Neural cell (in vitro differentiated cells): ENCODE results near the gene RTL3. TPM values are rescaled to one million over a fixed set of nuclear protein-coding genes. Genes with fewer than 3 reads are reported as not detected.

Source experiments
- H2AFZ ChIP-seq: fragments of 200-600, 300-800 bp; sonication (generic), shearing (Covaris generic); 2 replicates; pipeline ENCODE4 v1.6.0; 2014; ENCODE audit warnings: low read depth, mild to moderate bottlenecking, antibody characterized with exemption, low read length, moderate library complexity
- H3F3A ChIP-seq: fragments of 200-600 bp; shearing (Covaris generic); 2 replicates; pipeline ENCODE4 v1.6.1; 2016; ENCODE audit warnings: mild to moderate bottlenecking, moderate library complexity, mixed read lengths, antibody characterized with exemption, low read length; ENCODE audit not compliant: insufficient read depth, poor library complexity, severe bottlenecking
- H3K27ac ChIP-seq: fragments of 200-600, 300-800 bp; sonication (generic), shearing (Covaris generic); 2 replicates; pipeline ENCODE4 v1.5.1; 2014; ENCODE audit warnings: mild to moderate bottlenecking, low read length, moderate library complexity
- H3K27me3 ChIP-seq: fragments of 300-800, 200-600 bp; sonication (generic), shearing (Covaris generic); 2 replicates; pipeline ENCODE4 v1.6.0; 2014; ENCODE audit warnings: mild to moderate bottlenecking, low read depth, low read length, moderate library complexity; ENCODE audit not compliant: insufficient read depth
- H3K36me3 ChIP-seq: fragments of 300-800, 200-600 bp; sonication (generic), shearing (Covaris generic); 2 replicates; pipeline ENCODE4 v1.5.1; 2014; ENCODE audit warnings: mild to moderate bottlenecking, antibody characterized with exemption, low read length, moderate library complexity; ENCODE audit not compliant: insufficient read depth
- H3K4me2 ChIP-seq: fragments of 300-800, 200-600 bp; sonication (generic), shearing (Covaris generic); 2 replicates; pipeline ENCODE4 v1.6.0; 2014; ENCODE audit warnings: mild to moderate bottlenecking, low read length
- H3K4me3 ChIP-seq: fragments of 300-800, 200-600 bp; sonication (generic), shearing (Covaris generic); 2 replicates; pipeline ENCODE4 v1.5.1; 2014; ENCODE audit warnings: mild to moderate bottlenecking, low read length, moderate library complexity
- H3K79me2 ChIP-seq: fragments of 200-600 bp; shearing (Covaris generic); replicated peaks from 2 replicates; pipeline ENCODE4 v1.6.0; 2014; ENCODE audit warnings: mild to moderate bottlenecking, low read length, moderate library complexity; ENCODE audit not compliant: insufficient read depth
- H3K9ac ChIP-seq: fragments of 300-800, 200-600 bp; sonication (generic), shearing (Covaris generic); 2 replicates; pipeline ENCODE4 v1.6.1; 2016; ENCODE audit warnings: mild to moderate bottlenecking, low read length, mixed read lengths
- H3K9me2 ChIP-seq: fragments of 200-600 bp; shearing (Covaris generic); 2 replicates; pipeline ENCODE4 v1.6.1; 2016; ENCODE audit warnings: mild to moderate bottlenecking, low read length, mixed read lengths; ENCODE audit not compliant: insufficient read depth
- H3K9me3 ChIP-seq: fragments of 200-600, 300-800 bp; sonication (generic), shearing (Covaris generic); 2 replicates; pipeline ENCODE4 v1.6.1; 2016; ENCODE audit warnings: mild to moderate bottlenecking, mixed run types, low read length, moderate library complexity, mixed read lengths
- H4K20me1 ChIP-seq: fragments of 200-600 bp; shearing (Covaris generic); 2 replicates; pipeline ENCODE4 v1.6.1; 2016; ENCODE audit warnings: mild to moderate bottlenecking, mixed run types; ENCODE audit not compliant: insufficient read depth
- EP300 ChIP-seq: fragments of 450-650 bp; conservative IDR thresholded peaks from 2 replicates; pipeline ENCODE4 v1.6.1; 2014; ENCODE audit warnings: antibody characterized with exemption, mild to moderate bottlenecking, moderate library complexity; ENCODE audit not compliant: poor library complexity, severe bottlenecking
- EZH2 ChIP-seq: fragments of 200-600, 300-800 bp; shearing (Covaris generic), sonication (generic); IDR thresholded peaks from 2 replicates; pipeline ENCODE4 v1.6.1; 2014; ENCODE audit warnings: antibody characterized with exemption, low read length, borderline replicate concordance, mild to moderate bottlenecking; ENCODE audit not compliant: insufficient read depth, poor library complexity, severe bottlenecking
- MXI1 ChIP-seq: fragments of 450-650 bp; conservative IDR thresholded peaks from 2 replicates; pipeline ENCODE4 v1.6.1; 2014; ENCODE audit warnings: antibody characterized with exemption, mild to moderate bottlenecking; ENCODE audit not compliant: poor library complexity, severe bottlenecking
- POLR2AphosphoS5 ChIP-seq: IDR thresholded peaks from 2 replicates; pipeline ENCODE4 v1.6.1; 2012
- RAD21 ChIP-seq: fragments of 450-650 bp; conservative IDR thresholded peaks from 2 replicates; pipeline ENCODE4 v1.6.1; 2014; ENCODE audit warnings: antibody characterized with exemption, mild to moderate bottlenecking, moderate library complexity
- SMC3 ChIP-seq: fragments of 450-650 bp; conservative IDR thresholded peaks from 2 replicates; pipeline ENCODE4 v1.6.1; 2014; ENCODE audit warnings: antibody characterized with exemption, mild to moderate bottlenecking, moderate library complexity; ENCODE audit not compliant: poor library complexity
- TAF1 ChIP-seq: IDR thresholded peaks from 2 replicates; pipeline ENCODE4 v1.6.1; 2012; ENCODE audit warnings: low read depth
- polyA plus RNA-seq: library from polyadenylated mRNA; depleted of rRNA; stranded (reverse); fragments of >200 nt; gene quantifications from 2 replicates; pipeline ENCODE4 v1.2.3, GENCODE V29; 2014
- TF ChIP-seq, protein P1 (sequence below): IDR thresholded peaks from 2 replicates; pipeline ENCODE4 v1.6.1; 2012; ENCODE audit warnings: borderline replicate concordance
- TF ChIP-seq, protein P2 (sequence below): fragments of 450-650 bp; IDR thresholded peaks from 2 replicates; pipeline ENCODE4 v1.5.1; 2014; ENCODE audit warnings: antibody characterized with exemption, mild to moderate bottlenecking, moderate library complexity; ENCODE audit not compliant: poor library complexity, severe bottlenecking

RTL3 gene
- polyA plus RNA-seq, 1 donor from 2014 or later, result not detected

DNA sequence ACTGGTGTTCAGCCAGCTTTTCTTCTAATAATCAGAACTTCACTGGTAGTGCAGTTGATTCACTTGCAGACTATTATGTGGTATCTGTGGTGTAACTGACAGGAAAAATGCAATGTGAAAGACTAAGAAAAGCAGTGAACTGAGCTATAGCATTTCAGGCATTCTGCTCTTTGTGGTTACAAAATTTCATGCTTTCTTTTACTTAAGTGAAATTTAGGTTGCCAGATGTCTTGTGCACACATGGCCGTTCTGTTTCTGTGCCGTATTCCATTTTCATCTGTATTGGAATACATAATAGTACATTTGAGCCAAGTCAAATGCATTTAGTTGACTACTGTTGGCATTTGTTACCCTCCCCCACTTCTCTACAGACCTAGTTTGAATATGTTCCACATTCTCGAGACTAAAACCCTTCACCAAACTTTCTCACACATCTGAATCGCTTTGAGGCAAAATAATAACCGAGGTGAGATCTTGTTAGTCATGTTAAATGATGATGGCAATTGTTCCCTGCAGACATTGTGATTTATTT is 8.2 kb downstream of the RTL3 start:
- Histone ChIP-seq H2AFZ (no peak overlapping the region), H3K9ac (no peak overlapping the region)

DNA sequence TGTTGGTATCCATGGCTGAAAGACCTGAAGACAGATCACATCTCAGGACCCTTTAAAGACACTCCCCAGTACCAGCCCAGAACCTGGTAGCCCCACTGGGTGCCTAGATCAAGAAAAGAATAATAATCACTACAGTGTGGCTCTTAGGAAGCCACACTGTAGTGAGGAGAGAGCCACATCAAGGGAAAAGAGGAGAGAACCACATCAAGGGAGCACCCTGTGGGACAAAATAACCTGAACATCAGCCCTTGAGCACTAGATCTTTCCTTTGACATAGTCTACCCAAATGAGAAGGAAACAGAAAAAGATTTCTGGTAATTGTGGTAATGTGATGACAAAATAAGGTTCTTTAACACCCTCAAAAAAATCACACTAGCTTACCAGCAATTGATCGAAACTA is 15.3 kb downstream of the RTL3 start:
- Histone ChIP-seq H3K27ac (no peak overlapping the region), H3F3A (no peaks in the 10 kb centered on the region), H3K36me3 (no peaks in the 10 kb centered on the region), H3K4me3 (no peak overlapping the region), H3K79me2 (no peaks in the 10 kb centered on the region), H3K27me3 (no peaks in the 10 kb centered on the region), H3K9me2 (no peaks in the 10 kb centered on the region), H4K20me1 (no peaks in the 10 kb centered on the region), H3K4me2 (no peak overlapping the region), H3K9ac (no peak overlapping the region), H2AFZ (no peak overlapping the region), H3K9me3 (no peaks in the 10 kb centered on the region)
- TF ChIP-seq POLR2AphosphoS5, result no peak
- TF ChIP-seq TAF1, result no peak
- TF ChIP-seq, protein P1, sequence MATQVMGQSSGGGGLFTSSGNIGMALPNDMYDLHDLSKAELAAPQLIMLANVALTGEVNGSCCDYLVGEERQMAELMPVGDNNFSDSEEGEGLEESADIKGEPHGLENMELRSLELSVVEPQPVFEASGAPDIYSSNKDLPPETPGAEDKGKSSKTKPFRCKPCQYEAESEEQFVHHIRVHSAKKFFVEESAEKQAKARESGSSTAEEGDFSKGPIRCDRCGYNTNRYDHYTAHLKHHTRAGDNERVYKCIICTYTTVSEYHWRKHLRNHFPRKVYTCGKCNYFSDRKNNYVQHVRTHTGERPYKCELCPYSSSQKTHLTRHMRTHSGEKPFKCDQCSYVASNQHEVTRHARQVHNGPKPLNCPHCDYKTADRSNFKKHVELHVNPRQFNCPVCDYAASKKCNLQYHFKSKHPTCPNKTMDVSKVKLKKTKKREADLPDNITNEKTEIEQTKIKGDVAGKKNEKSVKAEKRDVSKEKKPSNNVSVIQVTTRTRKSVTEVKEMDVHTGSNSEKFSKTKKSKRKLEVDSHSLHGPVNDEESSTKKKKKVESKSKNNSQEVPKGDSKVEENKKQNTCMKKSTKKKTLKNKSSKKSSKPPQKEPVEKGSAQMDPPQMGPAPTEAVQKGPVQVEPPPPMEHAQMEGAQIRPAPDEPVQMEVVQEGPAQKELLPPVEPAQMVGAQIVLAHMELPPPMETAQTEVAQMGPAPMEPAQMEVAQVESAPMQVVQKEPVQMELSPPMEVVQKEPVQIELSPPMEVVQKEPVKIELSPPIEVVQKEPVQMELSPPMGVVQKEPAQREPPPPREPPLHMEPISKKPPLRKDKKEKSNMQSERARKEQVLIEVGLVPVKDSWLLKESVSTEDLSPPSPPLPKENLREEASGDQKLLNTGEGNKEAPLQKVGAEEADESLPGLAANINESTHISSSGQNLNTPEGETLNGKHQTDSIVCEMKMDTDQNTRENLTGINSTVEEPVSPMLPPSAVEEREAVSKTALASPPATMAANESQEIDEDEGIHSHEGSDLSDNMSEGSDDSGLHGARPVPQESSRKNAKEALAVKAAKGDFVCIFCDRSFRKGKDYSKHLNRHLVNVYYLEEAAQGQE, result no peak
- no peak for TF ChIP-seq RAD21
- no peak for TF ChIP-seq EP300
- TF ChIP-seq EZH2, result no peak
- no peak for TF ChIP-seq MXI1
- no peak for TF ChIP-seq SMC3
- TF ChIP-seq, protein P2, sequence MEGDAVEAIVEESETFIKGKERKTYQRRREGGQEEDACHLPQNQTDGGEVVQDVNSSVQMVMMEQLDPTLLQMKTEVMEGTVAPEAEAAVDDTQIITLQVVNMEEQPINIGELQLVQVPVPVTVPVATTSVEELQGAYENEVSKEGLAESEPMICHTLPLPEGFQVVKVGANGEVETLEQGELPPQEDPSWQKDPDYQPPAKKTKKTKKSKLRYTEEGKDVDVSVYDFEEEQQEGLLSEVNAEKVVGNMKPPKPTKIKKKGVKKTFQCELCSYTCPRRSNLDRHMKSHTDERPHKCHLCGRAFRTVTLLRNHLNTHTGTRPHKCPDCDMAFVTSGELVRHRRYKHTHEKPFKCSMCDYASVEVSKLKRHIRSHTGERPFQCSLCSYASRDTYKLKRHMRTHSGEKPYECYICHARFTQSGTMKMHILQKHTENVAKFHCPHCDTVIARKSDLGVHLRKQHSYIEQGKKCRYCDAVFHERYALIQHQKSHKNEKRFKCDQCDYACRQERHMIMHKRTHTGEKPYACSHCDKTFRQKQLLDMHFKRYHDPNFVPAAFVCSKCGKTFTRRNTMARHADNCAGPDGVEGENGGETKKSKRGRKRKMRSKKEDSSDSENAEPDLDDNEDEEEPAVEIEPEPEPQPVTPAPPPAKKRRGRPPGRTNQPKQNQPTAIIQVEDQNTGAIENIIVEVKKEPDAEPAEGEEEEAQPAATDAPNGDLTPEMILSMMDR, result no peak

More for the DNA sequence above, 8.2 kb downstream of the RTL3 start:
- H3K4me3 ChIP-seq, result no peak overlapping the region
- no peaks in the 10 kb centered on the region for H3K27me3 ChIP-seq
- H3K9me3 ChIP-seq, result no peaks in the 10 kb centered on the region
- H3K4me2 ChIP-seq, result no peak overlapping the region
- no peak for TF ChIP-seq SMC3
- no peak for TF ChIP-seq RAD21
- no peak for TF ChIP-seq POLR2AphosphoS5
- no peak for TF ChIP-seq EP300
- TF ChIP-seq, protein P2, result no peak
- TF ChIP-seq EZH2, result no peak
- H4K20me1 ChIP-seq, result no peaks in the 10 kb centered on the region
- no peaks in the 10 kb centered on the region for H3K9me2 ChIP-seq
- no peaks in the 10 kb centered on the region for H3K79me2 ChIP-seq
- no peaks in the 10 kb centered on the region for H3K36me3 ChIP-seq
- no peak overlapping the region for H3K27ac ChIP-seq
- H3F3A ChIP-seq, result no peaks in the 10 kb centered on the region
